ENCODE data around the gene INHBC.

INHBC gene

DNA sequence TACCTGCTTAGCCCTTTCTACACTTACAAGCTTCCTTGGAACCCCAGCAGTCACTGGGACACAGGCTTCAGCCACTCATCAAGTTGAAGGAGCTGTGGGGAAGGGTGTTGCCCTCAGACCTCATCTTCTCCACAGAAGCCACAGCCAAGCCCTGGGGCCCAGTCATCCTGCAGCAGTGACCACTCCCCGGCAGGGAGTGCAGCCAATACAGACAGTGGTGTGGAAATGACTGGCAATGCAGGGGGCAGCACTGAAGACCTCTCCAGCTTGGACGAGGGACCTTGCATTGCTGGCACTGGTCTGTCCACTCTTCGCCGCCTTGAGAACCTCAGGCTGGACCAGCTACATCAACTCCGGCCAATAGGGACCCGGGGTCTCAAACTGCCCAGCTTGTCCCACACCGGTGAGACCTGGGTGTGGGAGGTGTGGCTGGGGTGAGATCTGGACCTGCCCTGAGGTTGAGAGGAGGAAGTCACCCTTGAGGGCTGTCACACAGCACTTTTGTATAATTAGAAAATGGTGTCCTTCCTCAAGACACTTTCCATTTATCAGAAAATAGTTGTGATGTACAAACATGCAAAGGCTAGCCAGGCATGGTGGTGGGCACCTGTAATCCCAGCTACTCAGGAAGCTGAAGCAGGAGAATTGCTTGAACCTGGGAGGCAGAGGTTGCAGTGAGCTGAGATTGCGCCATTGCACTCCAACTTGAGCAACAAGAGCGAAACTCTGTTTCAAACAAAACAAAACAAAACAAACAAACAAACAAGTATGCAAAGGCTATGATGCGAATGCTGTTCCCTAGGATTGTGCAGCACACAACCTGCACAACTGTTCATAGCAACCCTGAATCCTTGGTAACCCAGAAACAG lies 34.9 kb downstream of the INHBC start:
- DNase-seq (ENCODE audit: low spot score) = no peak

DNA sequence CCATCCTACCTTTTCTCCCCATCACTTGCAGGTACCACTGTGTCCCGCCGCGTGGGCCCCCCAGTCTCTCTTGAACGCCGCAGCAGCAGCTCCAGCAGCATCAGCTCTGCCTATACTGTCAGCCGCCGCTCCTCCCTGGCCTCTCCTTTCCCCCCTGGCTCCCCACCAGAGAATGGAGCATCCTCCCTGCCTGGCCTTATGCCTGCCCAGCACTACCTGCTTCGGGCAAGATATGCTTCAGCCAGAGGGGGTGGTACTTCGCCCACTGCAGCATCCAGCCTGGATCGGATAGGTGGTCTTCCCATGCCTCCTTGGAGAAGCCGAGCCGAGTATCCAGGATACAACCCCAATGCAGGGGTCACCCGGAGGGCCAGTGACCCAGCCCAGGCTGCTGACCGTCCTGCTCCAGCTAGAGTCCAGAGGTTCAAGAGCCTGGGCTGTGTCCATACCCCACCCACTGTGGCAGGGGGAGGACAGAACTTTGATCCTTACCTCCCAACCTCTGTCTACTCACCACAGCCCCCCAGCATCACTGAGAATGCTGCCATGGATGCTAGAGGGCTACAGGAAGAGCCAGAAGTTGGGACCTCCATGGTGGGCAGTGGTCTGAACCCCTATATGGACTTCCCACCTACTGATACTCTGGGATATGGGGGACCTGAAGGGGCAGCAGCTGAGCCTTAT lies 35.8 kb downstream of the INHBC start:
- DNase-seq (ENCODE audit: low spot score) = no peak

DNA sequence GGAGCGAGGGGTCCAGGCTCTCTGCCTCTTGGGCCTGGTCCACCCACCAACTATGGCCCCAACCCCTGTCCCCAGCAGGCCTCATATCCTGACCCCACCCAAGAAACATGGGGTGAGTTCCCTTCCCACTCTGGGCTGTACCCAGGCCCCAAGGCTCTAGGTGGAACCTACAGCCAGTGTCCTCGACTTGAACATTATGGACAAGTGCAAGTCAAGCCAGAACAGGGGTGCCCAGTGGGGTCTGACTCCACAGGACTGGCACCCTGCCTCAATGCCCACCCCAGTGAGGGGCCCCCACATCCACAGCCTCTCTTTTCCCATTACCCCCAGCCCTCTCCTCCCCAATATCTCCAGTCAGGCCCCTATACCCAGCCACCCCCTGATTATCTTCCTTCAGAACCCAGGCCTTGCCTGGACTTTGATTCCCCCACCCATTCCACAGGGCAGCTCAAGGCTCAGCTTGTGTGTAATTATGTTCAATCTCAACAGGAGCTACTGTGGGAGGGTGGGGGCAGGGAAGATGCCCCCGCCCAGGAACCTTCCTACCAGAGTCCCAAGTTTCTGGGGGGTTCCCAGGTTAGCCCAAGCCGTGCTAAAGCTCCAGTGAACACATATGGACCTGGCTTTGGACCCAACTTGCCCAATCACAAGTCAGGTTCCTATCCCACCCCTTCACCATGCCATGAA lies 36.5 kb downstream of the INHBC start:
- DNase-seq (ENCODE audit: low spot score) = no peak

DNA sequence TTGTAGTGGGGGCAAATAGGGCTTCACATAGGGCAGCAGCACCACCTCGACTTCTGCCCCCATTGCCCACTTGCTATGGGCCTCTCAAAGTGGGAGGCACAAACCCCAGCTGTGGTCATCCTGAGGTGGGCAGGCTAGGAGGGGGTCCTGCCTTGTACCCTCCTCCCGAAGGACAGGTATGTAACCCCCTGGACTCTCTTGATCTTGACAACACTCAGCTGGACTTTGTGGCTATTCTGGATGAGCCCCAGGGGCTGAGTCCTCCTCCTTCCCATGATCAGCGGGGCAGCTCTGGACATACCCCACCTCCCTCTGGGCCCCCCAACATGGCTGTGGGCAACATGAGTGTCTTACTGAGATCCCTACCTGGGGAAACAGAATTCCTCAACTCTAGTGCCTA lies 37.1 kb downstream of the INHBC start:
- DNase-seq (ENCODE audit: low spot score) = no peak

DNA sequence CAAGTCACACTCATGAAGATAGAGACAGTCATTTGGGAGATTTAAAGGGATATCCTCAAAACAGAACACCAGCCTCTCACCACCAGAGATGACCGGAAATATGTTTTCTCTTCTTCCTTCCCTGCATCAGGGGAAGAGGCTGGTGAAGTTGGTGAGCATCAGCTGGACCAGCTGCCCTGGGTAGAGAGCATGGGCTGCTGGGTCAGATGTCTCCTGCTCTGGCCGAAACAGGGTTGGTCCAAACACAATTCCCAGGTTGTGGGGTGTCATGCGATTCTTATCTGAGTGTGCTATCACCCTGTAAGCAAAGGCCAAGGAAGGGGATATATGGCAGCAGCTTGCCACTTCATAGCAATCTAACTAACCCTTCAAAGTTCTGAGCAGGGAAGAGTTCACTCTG lies 37.8 kb downstream of the INHBC start:
- no peak for DNase-seq (ENCODE audit: low spot score)

DNA sequence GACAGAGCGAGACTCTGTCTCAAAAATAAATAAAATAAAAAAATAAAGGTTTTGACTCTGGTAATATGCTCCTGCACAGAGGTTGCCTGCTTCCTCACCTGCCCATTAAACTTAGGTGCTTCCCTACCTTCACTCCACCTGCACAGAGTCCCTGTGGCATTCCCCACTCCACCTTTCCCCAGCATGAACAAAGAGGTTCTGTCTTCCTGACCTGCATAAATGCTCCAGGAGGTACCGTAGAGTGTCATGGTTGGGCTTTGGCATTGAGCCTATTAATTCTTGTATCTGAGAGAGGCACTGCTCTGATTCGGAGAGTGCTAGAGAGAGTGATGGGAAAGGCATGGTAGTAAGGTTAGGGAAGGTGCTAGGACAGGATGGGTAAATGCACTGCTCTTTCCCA lies 38.8 kb downstream of the INHBC start:
- DNase-seq (ENCODE audit: low spot score) = no peak

DNA sequence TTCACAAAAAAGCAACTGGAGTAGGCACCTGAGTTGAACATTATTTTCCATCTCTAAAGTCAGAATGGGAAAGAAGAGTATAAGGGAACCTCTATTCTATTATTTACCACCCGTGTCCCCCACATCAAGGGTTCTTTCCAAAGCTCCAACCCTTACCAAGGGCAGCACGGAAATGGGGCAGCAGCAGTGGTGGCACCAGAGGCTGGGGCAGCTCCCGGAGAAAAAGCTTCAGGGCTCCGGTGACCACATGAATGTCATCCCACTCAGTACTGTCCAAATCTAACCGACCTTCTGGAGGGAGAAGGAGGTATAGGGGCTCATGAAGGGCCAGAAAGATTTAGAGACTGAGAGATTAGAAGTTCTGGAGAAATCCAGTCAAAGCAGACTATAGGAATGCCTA lies 39.3 kb downstream of the INHBC start:
- DNase-seq (ENCODE audit: low spot score) = no peak

DNA sequence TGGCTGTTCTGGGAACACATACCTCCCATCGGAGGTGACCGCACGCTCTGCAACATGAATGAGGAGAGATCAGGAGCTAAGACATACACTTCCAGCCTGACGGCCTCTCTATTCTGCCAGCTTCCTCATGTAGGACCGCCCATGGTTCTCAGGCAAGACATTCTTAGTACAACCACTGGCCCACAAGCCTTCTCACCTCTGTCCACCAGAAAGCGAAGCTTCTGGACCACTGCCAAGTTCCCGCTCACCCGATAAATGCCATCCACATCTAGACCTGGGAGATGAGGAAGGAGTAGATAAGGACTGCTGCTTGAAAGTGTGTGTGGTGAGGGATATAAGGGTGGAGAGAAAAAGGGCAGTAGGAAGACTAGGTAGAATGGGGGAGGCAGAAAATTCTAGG lies 39.8 kb downstream of the INHBC start:
- DNase-seq (ENCODE audit: low spot score) = no peak

DNA sequence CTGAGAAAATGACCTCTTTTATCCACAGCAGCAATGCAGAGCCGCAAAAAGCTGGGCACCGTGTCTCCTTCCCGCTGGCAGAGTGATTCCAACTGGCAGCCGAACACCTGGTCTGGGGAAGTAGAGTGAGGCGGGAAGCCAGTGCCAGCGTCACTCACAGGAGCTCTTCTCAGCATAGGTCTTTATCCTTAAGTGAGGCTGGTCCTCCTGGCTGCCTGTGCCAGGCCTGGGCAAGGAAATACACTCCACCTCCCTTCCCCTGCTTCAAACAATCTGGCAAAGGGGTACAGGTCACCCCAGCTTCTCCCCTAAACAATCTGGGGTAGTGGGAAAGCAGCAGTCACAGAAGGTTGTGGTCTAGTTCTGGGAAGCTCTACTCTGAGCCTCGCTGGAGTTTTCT lies 40.3 kb downstream of the INHBC start:
- DNase-seq (ENCODE audit: low spot score) = no peak

DNA sequence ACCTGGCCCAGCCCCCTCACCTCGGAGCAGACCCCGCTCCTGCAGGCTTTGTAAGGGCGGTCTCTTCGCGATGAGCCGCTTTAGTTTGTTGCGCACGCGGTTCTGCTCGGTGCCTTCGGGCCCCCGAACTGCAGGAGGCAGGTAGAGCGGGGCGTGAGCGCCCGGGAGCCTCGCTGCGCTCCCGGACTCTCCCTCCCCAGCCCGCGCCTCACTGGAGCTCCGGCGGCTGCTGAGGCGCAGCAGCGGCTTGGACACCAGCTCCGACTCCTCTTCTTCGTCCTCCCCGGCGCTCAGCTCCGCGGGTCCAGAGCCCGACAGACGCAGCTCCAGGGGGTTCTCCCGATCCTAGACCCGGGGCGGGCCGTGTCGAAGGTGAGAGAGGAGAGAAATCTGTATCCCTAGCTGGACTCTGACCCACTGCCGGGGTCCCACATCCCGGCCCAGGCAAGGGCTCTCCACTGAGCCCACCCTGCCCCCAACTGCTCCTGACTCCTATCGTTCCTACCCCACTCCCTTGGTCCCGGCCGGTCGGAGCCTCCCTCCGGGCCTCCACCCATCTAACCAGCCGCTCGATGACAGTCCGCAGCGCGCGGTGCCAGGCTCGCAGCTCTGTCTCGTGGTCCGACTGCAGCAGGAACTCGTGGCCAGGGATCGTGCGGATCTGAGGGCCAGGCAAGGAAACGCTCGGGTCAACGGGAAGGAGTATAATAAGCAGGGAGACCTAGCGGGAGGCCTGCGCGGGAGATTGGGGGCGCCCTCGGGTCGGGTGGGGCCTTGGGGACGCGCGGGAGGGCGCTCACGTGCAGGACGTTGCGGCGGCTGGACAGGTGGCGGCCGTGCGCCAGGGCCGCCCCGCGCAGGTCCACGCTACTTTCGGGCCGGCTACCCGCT lies 40.9 kb downstream of the INHBC start:
- no peak for DNase-seq (ENCODE audit: low spot score)

DNA sequence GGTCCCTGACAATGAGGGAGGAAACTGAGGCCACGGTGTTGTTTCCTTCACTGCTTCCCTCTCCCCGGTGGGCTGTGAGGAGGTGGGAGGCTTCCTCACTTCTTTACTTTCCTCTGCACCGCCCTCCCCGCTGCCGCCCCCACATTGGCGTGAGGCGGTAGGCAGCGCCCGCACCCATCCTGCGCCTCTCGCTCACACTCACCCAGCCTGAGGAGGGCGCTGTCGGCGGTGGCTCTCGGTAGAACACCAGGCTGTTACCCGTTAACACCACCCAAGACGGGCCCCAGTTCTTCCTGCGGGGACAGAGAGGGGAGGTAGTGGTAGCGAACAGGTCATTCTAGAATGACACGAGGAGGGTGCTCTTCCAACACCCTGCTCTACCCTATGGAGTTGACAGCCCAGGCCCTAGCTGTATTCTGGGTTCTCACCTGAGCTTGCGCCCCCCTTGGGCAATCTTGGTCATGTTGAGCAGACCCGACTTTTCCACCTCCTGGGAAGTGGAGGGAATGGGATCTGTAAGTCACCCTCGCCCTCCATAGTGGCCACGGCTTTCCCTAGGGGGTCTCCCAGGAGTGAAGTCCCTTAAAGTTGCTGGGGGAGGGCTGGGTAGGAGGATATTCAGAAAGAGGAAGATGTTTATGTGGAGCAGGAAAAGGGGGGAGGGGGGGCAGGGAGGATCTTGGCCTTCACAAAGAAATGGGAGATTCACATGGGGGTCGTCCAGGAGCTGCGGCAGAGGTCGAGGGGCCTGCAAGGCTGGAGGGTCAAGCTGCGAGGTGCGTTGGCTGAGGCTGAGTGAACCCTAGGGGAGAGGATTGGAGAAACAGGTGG lies 41.8 kb downstream of the INHBC start:
- DNase-seq (ENCODE audit: low spot score) = no peak

DNA sequence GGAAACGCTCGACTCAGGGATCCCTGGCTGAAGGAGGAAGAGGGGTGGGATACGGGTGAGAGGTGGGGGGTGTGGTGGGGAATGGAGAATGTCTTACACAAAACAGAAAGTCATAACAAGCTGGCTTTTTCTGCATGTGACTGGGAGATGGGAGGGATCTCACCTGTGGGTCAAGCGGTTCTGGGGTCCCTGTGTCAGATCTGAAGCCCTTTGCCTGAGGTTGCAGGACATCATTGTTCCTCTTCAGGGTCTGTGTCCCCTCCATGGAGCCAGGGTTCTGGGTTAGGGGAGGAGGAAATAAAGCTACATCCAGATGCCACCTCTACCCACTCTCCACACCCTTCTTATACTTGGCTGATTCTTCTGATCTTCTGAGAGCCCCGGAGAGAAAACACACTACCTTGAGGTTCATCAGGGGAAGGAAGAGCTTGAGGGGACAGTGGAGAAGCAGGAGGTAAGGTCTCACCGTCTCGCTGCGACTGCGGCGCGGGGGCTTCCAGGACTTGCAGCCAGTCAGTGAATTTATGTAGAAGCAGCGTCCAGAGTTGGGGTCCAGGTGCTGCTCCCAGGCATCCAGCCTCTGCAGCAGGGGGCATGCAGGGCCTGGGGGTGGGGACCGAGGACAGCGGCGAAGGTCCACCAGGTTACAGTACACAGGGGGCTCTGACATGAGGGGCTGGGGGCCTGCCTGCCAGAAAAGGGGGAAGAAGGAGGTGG lies 42.6 kb downstream of the INHBC start:
- DNase-seq (ENCODE audit: low spot score) = no peak

DNA sequence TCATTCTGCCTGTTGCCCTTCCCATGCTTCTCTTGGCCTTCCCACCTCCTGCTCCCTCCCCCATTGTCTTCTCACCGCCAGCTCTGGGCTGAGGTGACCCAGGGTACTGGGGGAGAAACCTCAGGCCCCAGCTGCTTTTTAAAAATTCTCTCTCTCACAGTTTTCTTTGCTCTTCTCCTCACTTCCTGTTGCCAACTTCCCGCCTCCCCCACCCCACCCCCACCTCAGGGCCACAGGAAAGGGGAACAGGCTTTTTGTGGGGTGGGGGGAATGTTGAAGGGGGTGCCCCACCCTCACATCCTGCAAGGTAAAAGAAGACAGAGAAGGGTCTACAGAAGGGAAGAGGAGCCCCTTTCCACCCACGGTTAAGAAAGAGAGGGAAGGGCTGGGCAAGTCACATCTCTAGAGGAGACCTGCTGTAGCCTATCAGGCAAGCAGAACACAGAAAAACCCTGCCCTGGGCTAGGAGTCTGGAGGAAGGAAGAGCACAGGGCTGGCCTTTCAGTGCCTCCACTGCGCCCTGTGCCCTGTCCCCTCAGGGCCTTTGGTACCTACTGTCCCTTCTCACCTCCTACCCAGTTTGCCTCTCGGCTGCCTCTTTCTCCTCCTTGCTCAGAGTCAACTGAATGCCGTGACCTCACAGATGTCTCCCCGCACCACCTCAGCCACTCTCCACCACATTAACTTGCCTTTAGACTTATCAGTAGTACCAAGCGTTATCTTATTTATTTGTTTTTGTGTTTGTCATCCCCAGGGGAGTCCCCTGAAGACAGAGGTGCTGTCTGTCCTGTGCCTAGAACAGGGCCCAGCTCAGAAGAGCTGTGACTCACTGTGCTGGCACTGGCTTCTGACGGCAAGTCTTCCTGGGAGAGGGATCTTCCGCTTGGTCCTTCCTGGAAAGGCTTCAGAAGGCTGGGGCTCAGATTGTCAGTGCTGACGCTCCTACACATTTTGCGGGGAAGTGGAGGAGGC lies 43.4 kb downstream of the INHBC start:
- no peak for DNase-seq (ENCODE audit: low spot score)

DNA sequence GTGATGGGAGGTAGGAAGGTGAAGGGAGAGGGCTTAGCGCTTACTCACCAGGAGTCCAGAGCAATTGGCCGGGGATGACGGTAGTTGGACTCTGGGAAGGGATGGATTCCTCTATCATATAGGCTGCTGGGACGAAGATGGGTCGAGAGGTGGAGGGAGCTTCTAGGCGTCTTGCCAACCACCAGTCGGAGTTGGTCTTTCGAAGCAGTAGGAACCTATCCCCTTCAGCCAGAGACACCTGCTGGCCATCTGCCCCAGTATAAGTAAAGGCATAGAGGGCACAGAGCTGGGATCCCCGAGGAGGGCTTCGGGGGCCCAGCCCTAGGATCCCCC lies 44.4 kb downstream of the INHBC start:
- no peak for DNase-seq (ENCODE audit: low spot score)

DNA sequence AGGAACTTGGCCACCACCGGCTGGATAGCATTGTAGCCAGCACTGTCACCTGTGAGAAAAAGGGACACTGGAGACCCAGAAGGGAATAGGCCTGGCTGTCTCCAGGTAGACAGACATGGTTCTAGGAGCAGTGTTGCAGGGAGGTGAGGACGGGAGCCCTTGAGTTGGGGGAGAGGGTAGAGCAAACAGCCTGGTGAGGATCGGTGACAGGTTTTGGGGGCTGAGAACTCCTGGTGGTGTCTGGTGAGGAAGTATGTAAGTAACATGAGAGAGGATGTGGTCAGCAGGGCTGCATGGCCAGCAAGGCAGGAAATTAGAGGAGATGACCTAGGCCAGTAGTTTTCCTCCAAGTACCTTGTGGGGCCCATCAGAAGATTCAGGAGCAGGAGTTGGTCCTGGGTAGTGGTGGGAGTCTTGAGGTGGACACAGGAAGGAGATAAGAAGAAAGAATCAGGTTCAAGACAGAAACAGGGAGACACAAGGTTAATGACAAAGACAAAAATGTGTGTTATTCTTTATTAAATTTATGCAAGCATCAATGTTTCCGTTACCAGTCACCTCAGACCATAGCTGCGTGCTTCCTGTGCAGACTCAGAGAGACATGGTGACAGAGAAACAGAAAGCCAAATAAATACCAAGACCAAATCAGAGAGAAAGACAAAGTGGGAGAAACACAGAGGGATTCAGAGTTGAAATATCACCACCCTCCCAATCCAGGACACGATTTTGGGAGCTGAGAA lies 45.0 kb downstream of the INHBC start, which contains the start of gene ARHGAP9:
ARHGAP9 (minus strand) TSS at position 491 of the 740 bp plus-strand sequence; CDS start at position 31, 460 bp downstream.
- DNase-seq (ENCODE audit: low spot score) = no peak

DNA sequence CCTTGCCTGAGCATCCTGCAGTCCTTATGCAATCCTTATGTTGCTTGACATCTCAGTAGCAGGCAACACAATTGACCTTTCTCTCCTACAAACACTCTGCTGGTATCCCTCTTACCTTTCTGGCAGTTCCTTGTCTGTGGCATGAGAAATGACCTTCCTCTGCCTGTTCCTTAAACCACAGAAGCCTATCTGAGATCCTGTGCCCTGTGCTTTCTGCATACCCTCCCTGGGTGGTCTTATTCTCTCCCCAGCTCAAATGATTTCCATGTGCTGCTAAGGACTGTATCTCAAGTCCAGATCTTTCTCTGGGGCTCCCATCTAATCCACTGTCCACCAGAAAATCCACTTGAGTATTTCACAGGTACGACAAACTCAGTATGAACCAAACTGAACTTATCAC lies 47.1 kb downstream of the INHBC start:
- no peak for DNase-seq (ENCODE audit: low spot score)

DNA sequence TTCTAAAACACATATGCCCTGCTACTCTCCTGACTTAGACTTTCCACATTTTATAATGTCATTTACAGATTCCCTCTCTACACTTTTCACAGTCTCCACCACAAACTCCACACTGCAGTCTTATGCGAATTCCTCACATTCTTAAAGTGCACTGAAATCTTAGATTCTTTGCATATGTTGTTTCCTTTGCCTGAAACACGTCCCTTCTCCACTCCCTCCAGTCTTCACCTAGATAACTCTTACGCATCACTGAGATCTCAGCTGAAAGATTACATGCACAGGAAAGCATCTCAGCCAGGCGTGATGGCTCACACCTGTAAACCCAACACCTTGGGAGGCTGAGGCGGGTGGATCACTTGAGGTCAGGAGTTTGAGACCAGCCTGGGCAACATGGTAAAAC lies 48.9 kb downstream of the INHBC start:
- no peak for DNase-seq (ENCODE audit: low spot score)

DNA sequence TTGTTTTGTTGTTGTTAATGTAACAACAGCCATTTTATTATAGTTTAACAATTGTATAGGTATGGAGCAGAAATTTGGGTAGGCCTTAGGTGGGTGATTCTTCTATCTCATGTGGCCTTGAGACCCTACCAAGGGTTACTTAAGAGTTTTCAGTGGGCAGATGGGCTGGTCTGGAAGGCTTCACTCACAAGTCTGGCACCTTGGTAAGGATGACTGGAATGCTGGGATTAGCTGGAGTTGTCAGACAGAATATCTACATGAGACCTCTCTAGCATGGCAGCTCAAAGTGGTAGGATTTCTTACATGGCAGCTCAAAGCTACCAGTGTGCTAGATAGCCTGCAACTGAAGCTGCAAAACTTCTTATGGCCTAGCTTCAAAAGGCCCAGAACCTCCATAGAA lies 51.1 kb downstream of the INHBC start:
- no peak for DNase-seq (ENCODE audit: low spot score)
